Colon (tissue), 2 donors: Measurements from ENCODE around the gene UGT1A4.

Experiments
- FAIRE-seq: peaks from 2 replicates; lab custom pipeline; 2012; peaks lifted over from hg19 to GRCh38; lab: Jason Lieb, UNC
- donor health status: control.
- donor health status: control.

The UGT1A4 gene

DNA sequence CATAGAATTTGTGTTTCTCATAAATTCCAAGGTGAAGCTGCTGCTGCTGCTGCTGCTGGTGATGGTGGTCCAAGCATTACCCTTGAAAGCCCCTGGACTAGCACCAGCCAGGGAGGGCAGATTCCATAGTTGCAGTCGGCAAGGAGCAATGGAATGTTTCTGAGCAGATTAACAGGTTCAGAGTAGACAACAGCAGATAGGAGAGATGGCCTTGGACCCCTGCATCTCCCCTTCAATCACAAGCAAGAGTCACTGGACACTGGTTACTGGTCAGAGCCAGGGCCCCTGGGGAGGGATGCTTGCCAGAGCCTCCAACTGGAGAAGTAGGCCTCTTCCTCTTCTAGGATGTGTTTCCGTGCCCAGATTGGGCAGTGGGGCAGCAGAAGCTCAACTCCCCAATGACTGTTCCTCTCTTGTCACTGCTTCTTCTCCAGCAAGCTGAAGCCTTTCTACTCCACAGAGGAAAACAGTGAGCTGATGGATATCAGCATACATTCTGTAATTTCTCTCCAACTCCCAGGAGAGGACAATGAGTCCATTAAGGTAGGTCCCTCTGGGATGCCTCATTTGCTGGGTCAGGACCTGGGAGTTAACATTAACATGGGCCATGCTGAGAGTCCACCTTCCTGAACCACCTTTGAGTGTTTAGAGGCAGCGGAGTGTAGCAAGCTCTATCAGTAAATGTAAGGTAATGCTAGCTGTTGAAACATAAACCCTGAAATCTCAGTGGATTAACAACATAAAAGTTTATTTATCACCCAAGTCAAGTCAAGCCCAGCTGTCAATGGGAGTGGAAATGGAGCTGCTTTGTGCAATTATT is 94.9 kb downstream of the UGT1A4 start:
- no peak for FAIRE-seq

DNA sequence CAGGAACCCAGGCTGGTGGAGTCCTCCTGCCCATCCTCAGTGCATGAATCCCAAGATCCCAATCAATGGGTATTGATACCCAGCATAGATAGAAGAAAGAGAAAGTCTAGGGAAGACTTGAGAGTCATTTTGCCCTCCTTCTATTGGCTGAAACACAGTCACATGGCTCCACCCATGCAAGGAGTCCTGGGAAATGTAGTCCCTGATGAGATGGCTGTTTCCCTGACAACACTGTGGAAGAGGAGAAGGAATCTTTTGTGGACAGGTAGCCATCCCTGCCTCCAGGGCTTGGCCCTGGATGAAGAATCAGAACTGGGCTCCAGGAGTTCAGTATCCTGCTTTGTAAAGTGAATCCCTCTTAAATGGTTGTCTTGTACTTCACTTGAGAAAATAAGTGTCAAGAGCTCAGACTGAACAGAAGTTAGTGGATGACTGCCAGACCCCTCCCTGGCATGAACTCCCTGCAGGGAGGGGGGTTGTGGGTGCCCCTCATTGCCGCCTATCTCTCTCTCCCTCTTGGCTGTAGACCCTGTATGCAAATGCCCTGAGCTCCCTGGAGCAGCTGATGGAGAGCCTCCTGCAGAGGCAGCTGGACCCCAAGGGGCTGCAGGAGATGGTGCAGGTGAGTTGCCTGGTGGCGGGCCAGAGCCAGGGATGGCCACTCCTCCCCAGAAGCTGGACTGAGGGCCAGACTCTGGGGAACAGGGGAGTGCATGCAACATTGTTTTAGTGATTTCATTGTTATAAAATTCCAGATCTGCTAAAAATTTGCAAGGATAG is 95.7 kb downstream of the UGT1A4 start:
- no peak for FAIRE-seq

DNA sequence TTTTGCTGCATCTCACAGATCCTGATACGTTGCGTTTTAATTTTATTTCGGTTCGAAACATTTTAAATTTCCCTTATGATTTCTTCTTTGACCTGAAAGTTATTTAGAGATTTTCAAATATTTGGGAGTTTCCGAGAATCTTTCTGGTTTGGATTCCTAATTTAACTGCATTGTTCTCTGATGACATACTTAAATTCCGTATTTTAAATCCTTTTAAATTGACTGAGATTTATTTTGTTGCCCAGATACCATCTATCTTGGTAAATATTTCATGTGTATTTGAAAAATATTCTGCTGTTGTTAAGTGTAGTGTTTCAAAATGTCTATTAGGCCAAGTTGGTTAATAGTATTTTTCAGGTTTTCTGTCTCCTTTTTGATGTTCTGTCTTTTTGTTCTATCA is 97.3 kb downstream of the UGT1A4 start:
- FAIRE-seq: no peak

DNA sequence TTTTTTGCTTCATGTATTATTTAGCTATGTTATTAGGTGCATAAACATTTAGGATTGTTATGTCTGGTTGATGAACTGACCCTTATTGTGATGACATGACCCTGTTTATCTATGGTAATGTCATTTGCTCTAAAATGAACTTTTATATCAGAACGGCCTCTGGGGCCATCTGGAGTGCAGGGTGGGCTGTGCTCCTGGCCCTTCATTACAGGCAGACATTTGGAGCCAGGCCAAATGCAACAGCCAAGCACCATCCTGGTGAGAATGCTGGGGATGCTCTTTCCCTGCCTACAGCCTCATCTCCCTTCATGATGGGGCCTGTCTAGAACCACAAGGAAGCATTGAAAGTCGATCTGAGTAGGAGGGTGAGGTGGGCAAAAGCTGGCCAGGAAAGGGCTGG is 97.8 kb downstream of the UGT1A4 start:
- FAIRE-seq: no peak

DNA sequence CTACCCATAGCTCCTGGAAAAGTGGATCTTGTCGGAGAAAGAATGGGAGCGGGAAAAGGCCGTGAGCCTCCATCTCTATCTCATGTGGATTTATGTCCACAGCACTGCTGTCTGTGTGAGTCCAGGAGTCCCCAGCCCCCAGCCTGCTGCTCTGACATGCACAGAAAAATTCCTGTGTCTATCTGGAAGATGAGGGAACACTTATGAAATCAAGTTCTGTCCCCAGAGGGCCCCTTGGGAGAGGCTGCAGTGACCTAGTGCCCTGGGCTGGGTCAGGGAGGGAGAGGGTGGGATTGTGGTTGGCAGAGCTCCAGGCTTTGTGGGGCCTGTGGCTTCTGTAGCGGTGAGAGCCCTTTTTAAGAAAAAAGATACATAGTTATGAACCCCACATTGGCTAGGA is 98.2 kb downstream of the UGT1A4 start:
- no peak for FAIRE-seq

DNA sequence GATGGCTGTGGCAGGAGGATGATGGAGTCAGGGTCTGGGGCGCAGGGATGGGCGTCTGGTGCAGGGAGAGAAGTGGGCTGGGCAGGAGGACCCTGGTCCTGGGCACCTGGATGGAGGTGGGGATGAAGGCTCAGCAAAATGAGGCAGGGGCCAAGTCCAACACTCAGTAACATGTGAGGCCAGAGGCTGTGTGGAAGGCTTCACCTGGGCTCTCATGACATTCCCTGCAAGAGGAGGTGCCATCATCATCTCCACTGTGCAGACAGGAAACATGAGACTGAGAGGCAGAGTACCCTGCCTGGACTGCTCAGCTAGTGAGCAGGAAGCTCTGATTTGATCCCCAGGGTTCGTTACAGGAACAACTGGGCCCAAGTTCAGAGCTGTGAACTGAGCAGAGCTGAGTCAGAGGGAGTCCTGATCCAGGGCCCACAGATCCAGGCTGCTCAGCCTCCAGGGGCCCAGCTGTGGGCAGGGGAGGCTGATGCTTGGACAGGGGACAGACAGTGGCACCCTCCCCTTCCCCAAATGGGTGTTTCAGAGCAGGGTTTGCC is 98.9 kb downstream of the UGT1A4 start:
- FAIRE-seq: no peak

DNA sequence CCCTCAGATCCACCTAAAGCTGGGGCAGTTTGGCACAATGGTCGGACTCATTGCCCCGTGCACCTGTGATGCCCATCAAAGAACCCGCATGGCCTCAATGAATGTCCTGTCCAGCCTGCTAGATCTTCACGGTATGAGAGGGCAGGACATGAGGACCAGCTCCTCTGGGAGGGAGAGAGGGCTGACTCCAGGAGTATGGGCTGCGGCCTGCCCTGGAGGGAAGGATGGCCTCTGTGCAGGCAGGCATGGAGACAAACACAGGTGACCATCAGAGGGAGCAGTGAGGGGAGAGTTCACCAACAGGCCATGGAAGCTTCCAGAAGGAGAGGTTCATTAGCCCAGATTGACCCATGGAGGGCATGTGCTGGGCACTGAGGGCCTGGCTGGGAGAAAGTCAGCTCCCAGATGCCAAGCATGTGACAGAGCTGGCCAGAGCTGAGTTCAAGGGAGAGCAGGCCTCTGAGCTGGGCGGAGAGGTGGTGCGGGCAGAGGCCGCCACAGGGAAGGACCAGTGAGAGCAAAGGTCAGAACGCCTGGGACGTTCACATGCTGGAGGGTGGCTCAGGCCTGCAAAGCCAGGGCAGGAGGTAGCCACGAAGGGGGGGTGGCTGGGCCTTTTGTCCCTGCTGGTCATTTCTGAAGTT is 99.6 kb downstream of the UGT1A4 start:
- no peak for FAIRE-seq

DNA sequence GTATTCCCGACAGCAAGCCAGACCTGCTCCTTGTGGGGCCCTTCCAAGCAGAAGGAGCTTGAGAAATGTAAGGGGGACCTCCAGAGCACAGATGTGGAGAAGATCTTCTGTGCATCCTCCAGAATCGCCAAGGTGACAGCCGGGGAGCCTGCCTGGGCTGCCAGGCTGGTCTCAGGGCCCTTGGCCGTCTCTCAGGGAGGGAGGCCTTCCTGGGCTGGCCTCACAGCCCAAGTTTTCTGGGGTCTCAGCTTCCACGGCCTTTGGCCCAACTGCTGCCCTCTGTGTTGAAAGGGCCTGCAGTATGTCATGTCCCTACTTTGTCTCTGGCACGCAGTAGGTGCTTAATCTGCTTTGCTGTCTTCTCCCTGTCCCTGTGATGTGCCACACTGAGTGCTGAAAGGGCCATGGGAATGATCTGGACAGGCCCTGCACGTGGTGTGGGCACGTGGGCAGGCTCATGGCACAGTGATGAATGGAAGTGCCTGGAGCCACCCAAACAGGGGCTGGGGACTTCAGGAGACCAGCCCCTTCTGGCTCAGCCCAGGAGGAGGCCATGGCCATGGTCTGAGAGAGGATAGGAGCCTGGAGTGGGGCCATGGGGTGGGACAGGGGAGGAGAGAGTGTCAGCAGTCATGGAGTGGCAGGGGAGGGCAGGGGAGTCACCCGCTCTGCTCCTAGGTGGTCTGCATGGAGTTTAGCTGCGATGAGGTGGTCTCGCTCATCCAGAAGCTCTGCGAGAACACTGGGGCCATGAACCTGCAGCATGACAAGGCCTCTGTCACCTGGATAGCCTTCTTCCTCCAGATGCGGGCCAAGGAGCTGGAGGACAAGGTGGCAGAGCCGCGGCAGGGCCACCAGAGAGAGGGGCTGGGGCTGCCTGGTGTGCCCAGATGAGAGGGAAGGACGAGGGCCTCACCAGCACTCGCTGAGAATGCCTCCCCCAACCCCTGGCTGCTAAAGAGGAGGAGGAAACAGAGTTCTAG is 100.4 kb downstream of the UGT1A4 start:
- FAIRE-seq: no peak

DNA sequence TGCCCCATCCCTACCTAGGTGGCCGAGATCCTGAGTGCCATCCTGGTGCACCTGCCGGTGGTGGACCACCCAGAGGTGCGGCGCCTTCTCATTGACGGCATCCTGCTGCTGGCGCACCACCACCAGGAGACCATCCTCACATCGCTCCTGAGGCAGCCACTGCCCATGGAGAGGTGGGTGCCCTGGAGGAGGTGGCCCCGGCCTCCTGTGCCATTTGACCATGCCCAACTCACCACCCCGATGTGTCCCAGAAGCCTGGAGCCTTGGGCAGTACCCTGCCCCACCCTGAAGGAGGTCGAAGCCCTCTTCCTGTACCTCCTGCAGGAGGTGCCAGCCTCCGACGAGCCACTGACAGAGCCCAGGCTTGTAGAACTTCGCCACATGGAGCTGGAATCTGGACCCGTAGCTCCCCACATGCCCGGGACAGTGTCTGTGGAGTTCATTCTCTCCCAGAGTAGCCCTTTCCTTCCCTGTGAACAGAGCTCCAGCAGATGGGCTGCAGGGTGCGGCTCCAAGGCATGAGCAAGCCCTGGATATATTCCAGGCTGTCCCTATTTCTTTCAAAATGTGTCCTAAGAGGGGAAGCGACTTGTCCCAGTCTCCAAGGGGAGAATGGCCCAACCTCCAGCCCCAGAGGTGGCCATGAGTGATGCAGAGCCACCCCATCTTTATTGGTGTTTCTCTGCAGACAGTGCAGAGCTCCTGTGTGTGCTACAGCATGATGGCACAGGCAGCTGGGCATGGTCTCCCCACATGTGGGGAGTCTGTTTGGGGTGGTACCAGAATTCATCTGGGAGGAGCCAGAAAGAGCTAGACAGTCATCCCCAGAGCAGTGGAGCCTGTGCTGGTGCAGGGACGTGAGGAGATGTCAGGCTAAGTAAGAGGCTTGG is 101.6 kb downstream of the UGT1A4 start:
- no peak for FAIRE-seq

DNA sequence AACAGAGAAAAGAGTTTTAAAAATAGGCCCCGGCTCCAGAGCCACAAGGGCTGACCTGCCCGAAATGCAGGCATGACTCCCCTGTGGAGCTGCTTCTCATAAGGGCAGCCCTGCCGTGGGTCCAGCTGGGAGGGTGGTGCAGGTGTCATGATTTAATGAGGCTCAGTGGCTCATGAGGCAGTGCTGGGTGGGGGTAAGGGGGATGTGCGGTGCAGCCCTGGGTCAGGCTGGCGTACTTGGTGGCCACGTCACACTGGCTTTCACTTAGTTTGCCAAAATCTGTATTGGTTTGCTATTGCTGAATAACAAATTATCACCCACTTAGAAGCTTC is 102.2 kb downstream of the UGT1A4 start:
- FAIRE-seq: no peak

DNA sequence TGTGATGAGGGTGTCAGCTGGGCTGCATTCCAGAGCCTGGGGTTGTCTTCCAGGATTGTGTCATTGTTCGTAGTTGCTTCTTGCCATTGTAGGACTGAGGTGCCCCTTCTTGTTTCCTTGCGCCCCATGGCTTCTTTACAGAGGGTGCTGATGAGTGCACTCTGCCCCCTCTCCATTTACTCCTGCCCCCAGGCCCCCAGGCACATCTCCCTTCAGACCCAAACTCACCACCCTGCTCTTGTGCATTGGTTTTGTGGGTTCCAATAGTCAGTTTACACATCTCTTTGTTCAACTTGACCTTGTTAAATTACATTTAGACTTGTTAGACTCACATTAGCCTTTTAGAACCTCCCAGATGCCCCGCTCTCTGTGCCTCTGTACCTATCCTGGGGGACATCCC is 102.7 kb downstream of the UGT1A4 start:
- FAIRE-seq: no peak

DNA sequence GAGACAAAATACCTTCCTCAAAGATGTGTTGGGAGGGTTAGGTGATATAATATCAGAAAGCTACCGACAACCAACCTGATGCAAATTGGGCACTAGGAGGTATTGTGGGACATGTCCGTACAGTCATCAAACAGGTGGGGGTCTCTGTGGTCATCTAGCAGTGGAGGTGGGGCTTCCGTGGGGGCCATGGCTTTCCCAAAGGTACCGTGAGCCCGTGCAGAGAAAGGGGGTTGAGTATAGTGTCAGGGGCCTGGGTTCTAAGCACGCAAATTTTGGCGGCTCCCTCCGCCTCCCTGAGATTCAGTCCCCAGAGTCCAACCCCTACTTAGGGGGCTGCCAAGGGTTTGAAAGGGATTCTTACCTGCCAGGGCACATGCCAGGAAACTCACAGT is 103.2 kb downstream of the UGT1A4 start:
- FAIRE-seq: no peak

DNA sequence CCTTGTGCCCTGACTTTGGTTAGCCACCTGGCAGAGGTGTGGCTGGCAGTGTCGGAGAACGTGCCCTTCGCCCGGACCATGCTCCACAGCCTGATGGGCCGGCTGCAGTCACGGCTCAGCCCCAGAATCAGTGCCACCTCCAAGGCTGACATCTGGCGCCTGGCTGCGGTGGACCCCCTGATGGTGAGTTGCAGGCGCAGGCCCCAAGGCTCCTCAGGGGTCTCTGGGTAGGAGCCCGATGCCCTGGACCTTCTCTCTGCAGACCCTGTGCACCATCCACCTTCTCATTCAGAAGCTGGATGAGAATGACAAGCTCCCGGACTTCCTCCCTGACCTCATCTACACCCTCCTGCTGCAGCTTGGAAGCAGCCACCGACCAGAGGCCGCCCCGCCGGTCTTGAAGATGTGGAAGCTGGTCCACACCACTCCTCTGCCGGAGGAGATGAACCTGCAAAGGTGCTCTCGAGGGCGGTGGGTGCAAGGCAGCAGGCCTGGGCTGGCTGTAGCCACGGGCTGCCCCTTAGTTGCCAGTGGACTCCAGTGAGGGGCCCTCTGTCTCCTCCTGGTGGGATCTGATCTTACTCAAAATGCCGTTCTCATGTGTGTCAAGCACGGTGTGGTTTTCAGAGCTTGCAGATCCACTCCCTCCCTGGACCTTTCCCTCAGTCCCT is 103.7 kb downstream of the UGT1A4 start:
- FAIRE-seq: no peak
